ENCODE measurements around the gene CNIH4.

The CNIH4 gene

GRCh38 chr1:224356685-224357625, at the start of gene CNIH4 (continued):
- TF ChIP-seq ZNF513 (tag by site-specific recombination; IDR thresholded peaks at IDR 0.05) (peak; percentile 94), ZSCAN23 (tag by site-specific recombination; IDR thresholded peaks at IDR 0.05) (no peak), ZNF658 (tag by site-specific recombination; IDR thresholded peaks at IDR 0.05) (peak; percentile 69; the same call in 1 of the 2 replicates), ZNF341 (tag by site-specific recombination; IDR thresholded peaks at IDR 0.05; ENCODE audit: low read depth) (peak; percentile 68), ZNF37A (tag by site-specific recombination; IDR thresholded peaks at IDR 0.05) (no peak), ZNF2 (tag by site-specific recombination; IDR thresholded peaks at IDR 0.05) (peak; percentile 81), ZNF747 (tag by site-specific recombination; IDR thresholded peaks at IDR 0.05) (no peak), REPIN1 (tag by site-specific recombination; IDR thresholded peaks at IDR 0.05; ENCODE audit: low read depth) (peak; percentile 84; the same call in 1 of the 2 replicates), ZBTB26 (tag by site-specific recombination; optimal IDR thresholded peaks at IDR 0.05) (peak; percentile 92), SCRT2 (tag by site-specific recombination; IDR thresholded peaks at IDR 0.05) (no peak), ZNF114 (tag by site-specific recombination; IDR thresholded peaks at IDR 0.05) (no peak), ZNF10 (tag by site-specific recombination; IDR thresholded peaks at IDR 0.05) (peak; percentile 62), ZNF239 (tag by site-specific recombination; IDR thresholded peaks at IDR 0.05) (no peak), ZNF391 (tag by site-specific recombination; IDR thresholded peaks at IDR 0.05; ENCODE audit: borderline replicate concordance, low read depth) (no peak; the same call in 1 of the 2 replicates), BCL11A (tag by site-specific recombination; IDR thresholded peaks at IDR 0.05; ENCODE audit: low read depth) (no peak), ZNF843 (tag by site-specific recombination; IDR thresholded peaks at IDR 0.05) (0 out of 2 replicates have a peak, but pooled peaks have one; percentile 17), ZNF639 (tag by site-specific recombination; IDR thresholded peaks at IDR 0.05) (0 out of 2 replicates have a peak, but pooled peaks have one; percentile 36), OVOL3 (tag by site-specific recombination; IDR thresholded peaks at IDR 0.05) (no peak), TSHZ1 (tag by site-specific recombination; IDR thresholded peaks at IDR 0.05; ENCODE audit: borderline replicate concordance) (no peak), ZNF174 (tag by site-specific recombination; IDR thresholded peaks at IDR 0.05) (no peak), ZNF623 (tag by site-specific recombination; IDR thresholded peaks at IDR 0.05) (no peak), ZNF16 (tag by site-specific recombination; IDR thresholded peaks at IDR 0.05; ENCODE audit: low read depth) (no peak), ZFP3 (tag by site-specific recombination; IDR thresholded peaks at IDR 0.05; ENCODE audit: low read depth) (no peak), KLF9 (tag by site-specific recombination; IDR thresholded peaks at IDR 0.05; ENCODE audit: low read depth) (peak; percentile 52), ZNF571 (tag by site-specific recombination; IDR thresholded peaks at IDR 0.05) (no peak), ZNF596 (tag by site-specific recombination; IDR thresholded peaks at IDR 0.05) (no peak; the same call in 1 of the 2 replicates)
- TF ChIP-seq, protein P1, sequence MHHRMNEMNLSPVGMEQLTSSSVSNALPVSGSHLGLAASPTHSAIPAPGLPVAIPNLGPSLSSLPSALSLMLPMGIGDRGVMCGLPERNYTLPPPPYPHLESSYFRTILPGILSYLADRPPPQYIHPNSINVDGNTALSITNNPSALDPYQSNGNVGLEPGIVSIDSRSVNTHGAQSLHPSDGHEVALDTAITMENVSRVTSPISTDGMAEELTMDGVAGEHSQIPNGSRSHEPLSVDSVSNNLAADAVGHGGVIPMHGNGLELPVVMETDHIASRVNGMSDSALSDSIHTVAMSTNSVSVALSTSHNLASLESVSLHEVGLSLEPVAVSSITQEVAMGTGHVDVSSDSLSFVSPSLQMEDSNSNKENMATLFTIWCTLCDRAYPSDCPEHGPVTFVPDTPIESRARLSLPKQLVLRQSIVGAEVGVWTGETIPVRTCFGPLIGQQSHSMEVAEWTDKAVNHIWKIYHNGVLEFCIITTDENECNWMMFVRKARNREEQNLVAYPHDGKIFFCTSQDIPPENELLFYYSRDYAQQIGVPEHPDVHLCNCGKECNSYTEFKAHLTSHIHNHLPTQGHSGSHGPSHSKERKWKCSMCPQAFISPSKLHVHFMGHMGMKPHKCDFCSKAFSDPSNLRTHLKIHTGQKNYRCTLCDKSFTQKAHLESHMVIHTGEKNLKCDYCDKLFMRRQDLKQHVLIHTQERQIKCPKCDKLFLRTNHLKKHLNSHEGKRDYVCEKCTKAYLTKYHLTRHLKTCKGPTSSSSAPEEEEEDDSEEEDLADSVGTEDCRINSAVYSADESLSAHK (tag by site-specific recombination; IDR thresholded peaks at IDR 0.05), result no peak
- TF ChIP-seq, protein P2, sequence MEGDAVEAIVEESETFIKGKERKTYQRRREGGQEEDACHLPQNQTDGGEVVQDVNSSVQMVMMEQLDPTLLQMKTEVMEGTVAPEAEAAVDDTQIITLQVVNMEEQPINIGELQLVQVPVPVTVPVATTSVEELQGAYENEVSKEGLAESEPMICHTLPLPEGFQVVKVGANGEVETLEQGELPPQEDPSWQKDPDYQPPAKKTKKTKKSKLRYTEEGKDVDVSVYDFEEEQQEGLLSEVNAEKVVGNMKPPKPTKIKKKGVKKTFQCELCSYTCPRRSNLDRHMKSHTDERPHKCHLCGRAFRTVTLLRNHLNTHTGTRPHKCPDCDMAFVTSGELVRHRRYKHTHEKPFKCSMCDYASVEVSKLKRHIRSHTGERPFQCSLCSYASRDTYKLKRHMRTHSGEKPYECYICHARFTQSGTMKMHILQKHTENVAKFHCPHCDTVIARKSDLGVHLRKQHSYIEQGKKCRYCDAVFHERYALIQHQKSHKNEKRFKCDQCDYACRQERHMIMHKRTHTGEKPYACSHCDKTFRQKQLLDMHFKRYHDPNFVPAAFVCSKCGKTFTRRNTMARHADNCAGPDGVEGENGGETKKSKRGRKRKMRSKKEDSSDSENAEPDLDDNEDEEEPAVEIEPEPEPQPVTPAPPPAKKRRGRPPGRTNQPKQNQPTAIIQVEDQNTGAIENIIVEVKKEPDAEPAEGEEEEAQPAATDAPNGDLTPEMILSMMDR (tag by site-specific recombination; IDR thresholded peaks at IDR 0.05), result peak; percentile 39; the same call in 1 of the 2 replicates

All from HEK293 (cell line).